D721Med (cell line): ENCODE measurements around the gene MSMB.
"Not testable (repeated sequence)": the region's sequence is repeated elsewhere in the genome, so short reads cannot be mapped to it uniquely, and the experiment has no call there.

ENCODE experiments used
- DNase-seq: peaks from one replicate; pipeline ENCODE4 v3.0.0; 2011; ENCODE audit warnings: low spot score; ENCODE audit not compliant: insufficient read length
- FAIRE-seq: peaks from 2 replicates; lab custom pipeline; 2011; peaks lifted over from hg19 to GRCh38; lab: Jason Lieb, UNC
- TF ChIP-seq, protein P1 (sequence below): IDR thresholded peaks from 2 replicates; pipeline ENCODE4 v1.5.1; 2012; ENCODE audit warnings: mild to moderate bottlenecking, control low read depth; ENCODE audit not compliant: insufficient read depth; ENCODE audit errors: missing control alignments

MSMB gene

DNA sequence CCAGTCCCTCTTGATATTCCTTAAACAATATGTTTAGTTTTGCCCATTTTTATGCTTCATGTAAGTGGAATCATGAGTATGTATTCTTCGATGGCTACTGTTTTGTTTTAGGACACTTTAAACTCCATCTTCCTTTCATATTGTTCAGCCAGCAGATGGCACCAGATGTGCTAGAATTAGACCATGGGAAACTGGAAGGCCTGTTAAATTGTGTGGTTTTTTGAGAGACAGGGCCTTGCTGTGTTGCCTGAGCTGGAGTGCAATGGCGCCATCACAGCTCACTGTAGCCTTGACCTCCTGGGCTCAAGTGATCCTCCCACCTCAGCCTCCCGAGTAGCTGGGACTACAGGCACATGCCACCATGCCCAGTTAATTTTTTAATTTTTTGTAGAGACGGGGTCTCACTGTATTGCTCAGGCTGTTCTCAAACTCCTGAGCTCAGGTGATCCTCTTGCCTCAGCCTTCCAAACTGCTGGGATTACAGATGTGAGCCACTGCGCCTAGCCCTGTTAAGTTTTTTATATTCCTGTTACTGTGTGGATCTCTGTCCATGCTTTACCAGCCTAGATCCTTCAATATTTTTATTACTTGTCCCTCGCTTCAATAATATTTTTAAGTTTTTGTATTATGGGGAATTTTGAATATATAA lies 62.4 kb downstream of the MSMB start:
- not testable (repeated sequence) for DNase-seq, FAIRE-seq
- TF ChIP-seq, protein P1, sequence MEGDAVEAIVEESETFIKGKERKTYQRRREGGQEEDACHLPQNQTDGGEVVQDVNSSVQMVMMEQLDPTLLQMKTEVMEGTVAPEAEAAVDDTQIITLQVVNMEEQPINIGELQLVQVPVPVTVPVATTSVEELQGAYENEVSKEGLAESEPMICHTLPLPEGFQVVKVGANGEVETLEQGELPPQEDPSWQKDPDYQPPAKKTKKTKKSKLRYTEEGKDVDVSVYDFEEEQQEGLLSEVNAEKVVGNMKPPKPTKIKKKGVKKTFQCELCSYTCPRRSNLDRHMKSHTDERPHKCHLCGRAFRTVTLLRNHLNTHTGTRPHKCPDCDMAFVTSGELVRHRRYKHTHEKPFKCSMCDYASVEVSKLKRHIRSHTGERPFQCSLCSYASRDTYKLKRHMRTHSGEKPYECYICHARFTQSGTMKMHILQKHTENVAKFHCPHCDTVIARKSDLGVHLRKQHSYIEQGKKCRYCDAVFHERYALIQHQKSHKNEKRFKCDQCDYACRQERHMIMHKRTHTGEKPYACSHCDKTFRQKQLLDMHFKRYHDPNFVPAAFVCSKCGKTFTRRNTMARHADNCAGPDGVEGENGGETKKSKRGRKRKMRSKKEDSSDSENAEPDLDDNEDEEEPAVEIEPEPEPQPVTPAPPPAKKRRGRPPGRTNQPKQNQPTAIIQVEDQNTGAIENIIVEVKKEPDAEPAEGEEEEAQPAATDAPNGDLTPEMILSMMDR = peak; percentile 36
